DMS114 treated with DMSO at 0.1 percent for 48 hours (cell line): Measurements from ENCODE around the gene MYO9A.
A peak's percentile ranks its signal among the peaks of the same experiment; 100 is the strongest.
"Not testable (repeated sequence)": the region's sequence is repeated elsewhere in the genome, so short reads cannot be mapped to it uniquely, and the experiment has no call there.

Source experiments
- DNase-seq: peaks from one replicate; lab custom pipeline; 2025; ENCODE audit not compliant: unreplicated experiment; lab: John Stamatoyannopoulos, UW

Gene MYO9A

GRCh38 chr15:72136170-72137051, 18.5 kb upstream of the MYO9A start:
- no peak for DNase-seq

GRCh38 chr15:72135719-72136118, 17.8 kb upstream of the MYO9A start:
- no peak for DNase-seq

- no peak for DNase-seq
Observed at GRCh38 chr15:72133211-72133610, 15.3 kb upstream of the MYO9A start.

GRCh38 chr15:72131922-72132321, 14.0 kb upstream of the MYO9A start:
- no peak for DNase-seq

- DNase-seq, result no peak
Observed at GRCh38 chr15:72130272-72130671, 12.3 kb upstream of the MYO9A start.

- no peak for DNase-seq
Observed at GRCh38 chr15:72128359-72128758, 10.4 kb upstream of the MYO9A start.

GRCh38 chr15:72127724-72128322, 9.9 kb upstream of the MYO9A start:
- DNase-seq, result no peak

GRCh38 chr15:72124218-72124617, 6.3 kb upstream of the MYO9A start:
- DNase-seq, result no peak

GRCh38 chr15:72117486-72118016, 399 bp downstream of the MYO9A start:
- peak; percentile 81 for DNase-seq

- peak; percentile 74 for DNase-seq
Observed at GRCh38 chr15:72116731-72117485, 1.0 kb downstream of the MYO9A start.

- DNase-seq, result no peak
Observed at GRCh38 chr15:72113347-72114031, 4.5 kb downstream of the MYO9A start.

- no peak for DNase-seq
Observed at GRCh38 chr15:72112805-72113204, 5.1 kb downstream of the MYO9A start.

GRCh38 chr15:72112116-72112515, 5.8 kb downstream of the MYO9A start:
- DNase-seq, result no peak

- DNase-seq, result no peak
Observed at GRCh38 chr15:72110355-72110754, 7.6 kb downstream of the MYO9A start.

- no peak for DNase-seq
Observed at GRCh38 chr15:72106068-72106467, 11.9 kb downstream of the MYO9A start.

- no peak for DNase-seq
Observed at GRCh38 chr15:72105111-72105510, 12.8 kb downstream of the MYO9A start.

- DNase-seq, result not testable (repeated sequence)
Observed at GRCh38 chr15:72100551-72100950, 17.4 kb downstream of the MYO9A start.

GRCh38 chr15:72099155-72099554, 18.8 kb downstream of the MYO9A start:
- DNase-seq, result no peak

- DNase-seq, result no peak
Observed at GRCh38 chr15:72098040-72098439, 19.9 kb downstream of the MYO9A start.

- no peak for DNase-seq
Observed at GRCh38 chr15:72096796-72097195, 21.2 kb downstream of the MYO9A start.

- no peak for DNase-seq
Observed at GRCh38 chr15:72092691-72093090, 25.3 kb downstream of the MYO9A start.
